IPS-NIHi7 (cell line): ENCODE data around the gene MX1.

Source experiments
- DNase-seq: peaks from one replicate; pipeline ENCODE4 v3.0.0; 2012; ENCODE audit warnings: mixed read lengths; ENCODE audit errors: extremely low spot score

MX1 gene

DNA sequence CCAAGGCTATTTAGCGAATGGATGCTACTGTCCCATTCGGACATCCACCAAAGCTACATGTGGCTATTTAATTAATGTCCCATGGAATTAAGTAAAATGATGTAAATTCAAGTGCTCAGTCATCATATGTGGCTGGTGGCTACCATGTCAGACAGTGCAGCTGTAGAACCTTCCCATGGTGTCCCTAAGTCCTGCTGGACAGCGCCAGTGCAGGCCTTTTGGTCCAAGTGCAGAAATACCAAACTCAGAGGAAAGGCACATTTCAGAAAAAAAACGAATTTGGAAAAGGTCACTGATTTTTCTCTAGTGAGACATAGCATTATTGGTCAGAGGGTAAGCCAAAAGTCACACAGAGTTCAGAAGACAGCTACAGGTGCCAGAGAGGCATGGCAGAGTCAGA lies 64.3 kb downstream of the MX1 start:
- no peak for DNase-seq

DNA sequence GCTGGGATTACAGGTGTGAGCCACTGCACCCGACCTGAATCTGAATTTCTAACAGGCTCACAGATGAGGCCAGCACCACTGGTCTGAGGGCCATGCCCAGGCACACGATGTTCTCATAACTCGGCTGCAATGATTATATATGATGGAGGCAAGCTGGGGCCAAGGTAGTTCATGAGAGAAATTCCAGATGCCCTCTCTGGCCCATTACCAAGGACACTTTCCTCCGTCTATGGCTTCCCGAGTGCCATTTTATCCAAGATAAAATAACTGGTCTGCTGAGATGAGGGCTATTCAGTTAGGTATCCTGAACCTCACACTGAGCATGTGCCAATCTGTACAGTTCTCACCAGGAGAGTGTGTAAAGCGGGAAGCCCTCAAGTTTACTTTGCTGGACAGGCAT lies 65.4 kb downstream of the MX1 start:
- DNase-seq: no peak

DNA sequence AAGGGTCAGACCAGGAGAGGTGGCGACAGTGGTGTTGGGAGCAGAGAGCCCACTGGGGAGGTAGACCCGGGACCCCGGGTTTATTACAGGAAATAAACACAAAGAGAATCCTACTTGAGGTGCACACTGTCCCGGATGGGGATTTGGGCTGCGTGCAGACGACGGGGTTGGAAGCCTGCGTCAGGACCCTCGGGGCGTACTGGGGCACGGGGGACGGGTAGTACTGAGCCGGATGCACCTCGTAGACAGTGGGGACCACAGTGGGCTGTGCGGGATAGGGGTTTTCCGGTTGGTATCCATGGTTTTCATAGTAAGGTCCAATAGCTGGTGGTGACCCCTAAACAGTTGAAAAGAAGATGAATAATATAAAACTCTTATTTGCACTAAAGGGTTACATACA lies 68.2 kb downstream of the MX1 start:
- DNase-seq: no peak

DNA sequence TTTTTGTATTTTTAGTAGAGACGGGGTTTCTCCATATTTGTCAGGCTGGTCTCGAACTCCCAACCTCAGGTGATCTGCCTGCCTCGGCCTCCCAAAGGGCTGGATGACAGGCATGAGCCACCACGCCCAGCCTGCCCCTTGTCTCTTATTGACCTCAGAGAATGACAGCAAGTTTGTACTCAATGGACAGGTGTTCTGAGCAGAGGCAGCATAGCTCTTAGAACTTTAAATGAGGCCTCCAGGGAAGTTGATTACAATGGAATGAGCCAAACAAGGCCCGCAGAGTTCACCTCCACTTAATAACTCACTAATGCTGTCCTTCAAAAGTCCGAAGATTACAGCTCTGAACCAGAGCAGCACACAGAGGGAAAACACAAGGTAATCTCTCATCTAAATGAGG lies 71.0 kb downstream of the MX1 start:
- no peak for DNase-seq

DNA sequence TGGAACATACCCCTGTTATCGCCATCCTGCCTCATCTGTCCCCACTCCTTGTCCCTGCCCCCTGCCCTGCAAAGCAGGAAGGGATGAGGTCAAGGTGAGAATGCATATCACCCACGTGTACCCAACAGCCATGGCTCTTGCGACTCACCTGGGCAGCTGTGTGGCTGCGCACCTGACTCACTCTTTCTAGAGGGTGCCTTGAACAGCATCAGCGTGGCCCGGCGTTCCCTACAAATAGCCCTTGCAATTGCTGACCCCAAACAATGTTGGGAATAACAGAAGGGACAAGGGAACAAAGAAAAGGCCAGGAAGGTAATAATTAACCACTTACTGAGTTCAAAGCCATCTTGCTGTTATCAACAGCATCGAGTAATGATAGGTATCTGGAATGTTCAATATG lies 71.7 kb downstream of the MX1 start:
- no peak for DNase-seq

DNA sequence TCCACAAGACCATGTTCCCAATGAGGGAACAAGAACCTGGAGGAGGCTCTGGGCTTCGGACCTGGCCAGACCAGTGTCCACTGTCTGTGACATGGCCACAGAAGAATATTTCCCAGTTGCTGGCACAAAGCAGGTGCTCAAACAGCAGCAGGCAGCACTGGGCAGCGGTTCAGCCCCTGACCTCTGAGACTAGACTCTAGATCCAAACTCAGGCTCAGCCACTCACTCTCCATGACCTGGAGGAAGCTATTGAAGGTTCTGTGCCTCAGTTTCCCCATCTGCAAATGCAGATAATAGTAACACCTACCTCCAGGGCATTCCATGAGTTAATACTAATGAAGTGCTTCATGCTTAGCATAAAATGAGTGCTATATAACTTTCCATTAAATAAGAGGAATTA lies 73.9 kb downstream of the MX1 start:
- DNase-seq: no peak

DNA sequence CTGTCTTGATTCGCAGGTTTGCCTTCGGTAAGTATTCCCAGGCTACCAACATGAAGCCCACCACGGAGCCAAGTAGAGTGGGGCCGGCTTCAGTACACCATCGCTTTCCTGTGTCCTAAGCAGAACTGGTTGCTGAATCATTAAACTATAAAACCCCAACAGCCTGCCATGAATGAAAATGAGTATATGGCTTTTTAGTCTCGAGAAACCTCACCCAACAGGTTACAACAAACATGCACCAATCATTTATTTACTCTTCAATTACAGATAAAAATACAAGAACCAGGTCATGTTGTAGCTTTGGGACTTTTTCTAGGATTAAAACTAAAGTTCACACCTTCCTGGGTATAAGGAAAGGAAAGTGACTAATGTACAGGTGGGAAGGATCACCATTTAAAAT lies 74.3 kb downstream of the MX1 start:
- no peak for DNase-seq

DNA sequence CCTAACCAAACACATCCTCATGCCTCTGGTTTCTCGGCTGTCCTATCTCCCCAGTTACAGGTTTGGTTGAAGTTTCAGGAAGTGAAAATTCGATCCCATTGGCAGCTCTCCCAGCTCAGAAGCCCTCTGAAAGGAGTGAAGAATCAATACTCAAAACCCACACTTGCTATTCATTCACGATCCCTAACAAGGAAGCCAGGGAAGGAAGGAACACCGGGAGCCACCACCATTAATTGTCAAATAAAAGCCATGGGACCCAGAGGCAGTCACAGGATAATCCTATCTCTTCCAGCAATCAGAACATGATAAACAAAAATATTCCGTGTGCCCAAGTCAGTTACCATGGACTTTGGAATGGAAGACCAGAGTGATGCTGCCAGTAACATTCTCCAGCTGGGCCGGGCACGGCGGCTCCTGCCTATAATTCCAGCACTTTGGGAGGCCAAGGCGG lies 74.9 kb downstream of the MX1 start:
- no peak for DNase-seq

DNA sequence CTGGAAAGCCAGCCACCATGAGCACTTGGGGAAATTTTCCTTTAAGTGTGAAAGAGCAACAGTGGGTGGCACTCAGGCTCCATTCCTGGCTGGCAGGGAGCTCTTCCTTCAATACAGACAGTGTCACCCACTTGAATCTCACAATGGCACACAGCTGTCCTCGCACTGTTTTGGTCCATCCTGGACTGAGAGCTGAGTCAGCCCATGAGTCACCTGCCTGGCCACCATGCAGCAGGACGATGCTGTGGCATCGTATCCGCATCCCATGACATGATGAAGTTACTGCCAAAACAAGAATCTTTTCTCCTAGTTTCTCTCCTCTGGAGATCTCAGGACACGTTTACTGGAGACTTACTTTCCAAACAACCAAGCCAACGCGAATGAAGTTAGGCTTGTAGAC lies 75.9 kb downstream of the MX1 start:
- DNase-seq: no peak

DNA sequence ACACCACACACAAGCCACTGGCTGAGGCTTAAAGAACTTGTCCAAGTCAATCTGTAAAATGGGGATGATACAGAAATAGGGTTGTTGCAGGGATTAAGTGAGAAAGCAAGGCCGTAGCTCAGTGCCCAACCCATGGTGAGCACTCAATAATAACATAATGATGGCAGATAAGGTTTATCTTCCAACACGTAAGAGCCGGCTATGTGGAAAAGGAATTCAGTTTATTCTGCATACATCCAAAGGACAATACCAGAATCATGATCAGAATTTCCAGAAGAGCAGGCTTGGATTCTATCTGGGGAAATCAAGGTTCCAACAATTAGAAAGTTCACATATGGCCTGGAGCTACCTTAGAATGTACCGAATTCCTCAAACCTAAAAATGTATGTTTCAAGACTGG lies 77.3 kb downstream of the MX1 start:
- DNase-seq: no peak

DNA sequence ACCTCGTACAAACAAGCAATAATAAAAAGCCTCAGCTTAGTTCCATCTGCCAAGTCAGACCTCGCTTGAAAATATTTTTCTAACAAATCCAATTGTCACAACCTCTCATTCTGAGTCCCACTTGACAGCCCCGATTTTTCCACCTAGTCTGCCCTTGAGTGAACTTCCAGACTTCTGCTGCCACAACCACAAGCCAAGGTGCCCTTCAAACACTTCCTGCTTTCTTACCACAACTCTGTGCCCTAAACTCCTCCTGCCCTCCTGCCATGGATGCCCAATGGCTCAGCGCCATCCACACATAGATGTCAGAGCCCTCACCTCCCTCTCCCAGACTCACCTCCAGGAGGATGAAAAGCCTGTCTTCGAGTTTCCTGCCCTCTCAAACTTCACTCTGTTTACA lies 78.0 kb downstream of the MX1 start:
- DNase-seq: no peak

DNA sequence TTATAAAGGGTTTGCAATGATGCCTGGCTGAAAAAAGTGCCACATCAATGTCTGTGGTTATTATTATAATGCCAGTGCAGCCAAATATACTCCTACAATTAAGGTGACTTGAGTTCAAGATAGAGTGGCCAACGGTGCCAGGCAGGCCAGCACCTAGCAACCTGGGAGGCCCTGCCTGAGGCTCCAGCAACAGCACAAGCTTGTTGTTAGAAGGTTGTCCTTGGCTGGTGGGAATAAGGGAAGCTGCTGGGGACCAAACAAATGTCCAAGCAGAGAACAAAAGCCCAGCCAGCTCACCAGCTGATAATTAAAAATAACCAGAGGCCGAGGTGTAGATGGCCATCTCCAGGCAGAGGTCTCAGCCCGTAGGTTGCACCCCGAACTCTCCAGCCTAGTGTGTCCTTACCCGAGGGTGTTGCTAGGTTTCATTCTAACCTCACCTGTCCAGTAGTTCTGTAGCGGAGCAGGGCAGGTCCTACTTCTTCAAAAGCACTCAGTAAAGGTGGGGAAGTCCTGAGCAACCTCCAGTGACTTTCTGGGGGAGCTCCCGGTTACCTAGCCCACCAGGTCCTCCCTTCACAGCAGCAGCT lies 80.1 kb downstream of the MX1 start:
- DNase-seq: no peak

DNA sequence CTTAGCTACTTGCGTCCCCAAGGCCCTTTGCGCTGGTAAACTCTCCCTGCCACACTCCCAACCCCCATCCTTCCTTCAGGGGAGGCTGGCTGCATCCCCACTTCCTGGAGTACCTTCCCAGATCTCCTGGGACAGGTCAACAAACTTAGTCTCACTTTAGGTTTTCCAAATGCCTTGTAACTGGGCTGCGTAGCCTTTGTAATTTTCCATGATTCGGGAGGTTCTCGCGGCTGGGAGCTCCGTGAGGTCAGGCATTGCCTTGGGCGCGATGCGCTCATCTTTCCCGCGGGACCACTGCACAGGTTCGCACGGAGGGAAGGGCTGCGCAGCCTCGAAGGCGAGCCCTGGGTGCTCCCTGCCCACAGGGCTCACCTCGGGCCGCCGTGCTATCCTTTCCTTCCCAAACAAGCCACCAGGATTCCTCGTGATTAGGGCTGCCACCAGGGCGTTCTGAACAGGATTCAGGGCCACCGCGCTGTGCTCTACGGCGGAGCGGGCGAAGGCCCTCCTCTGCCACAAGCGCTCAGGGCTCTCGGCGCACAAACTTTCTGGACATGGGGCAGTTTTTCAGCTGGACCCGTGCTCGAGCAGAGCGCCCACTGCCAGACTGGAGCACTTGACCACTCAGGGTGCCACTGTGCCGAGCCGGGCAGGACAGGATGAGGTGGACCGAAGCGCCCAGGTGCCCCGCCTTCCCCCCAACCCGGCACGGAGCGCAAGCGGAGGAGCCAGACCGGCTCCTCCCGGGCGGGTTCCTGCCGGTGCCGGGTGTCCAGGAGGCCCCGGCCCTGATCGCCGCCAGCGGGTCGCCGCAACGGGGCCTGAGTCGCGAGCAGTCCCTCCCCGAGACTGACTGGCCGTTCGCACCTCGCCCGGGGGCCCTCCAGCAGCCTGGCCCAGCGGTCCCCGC lies 80.8 kb downstream of the MX1 start:
- DNase-seq: peak; percentile 40

DNA sequence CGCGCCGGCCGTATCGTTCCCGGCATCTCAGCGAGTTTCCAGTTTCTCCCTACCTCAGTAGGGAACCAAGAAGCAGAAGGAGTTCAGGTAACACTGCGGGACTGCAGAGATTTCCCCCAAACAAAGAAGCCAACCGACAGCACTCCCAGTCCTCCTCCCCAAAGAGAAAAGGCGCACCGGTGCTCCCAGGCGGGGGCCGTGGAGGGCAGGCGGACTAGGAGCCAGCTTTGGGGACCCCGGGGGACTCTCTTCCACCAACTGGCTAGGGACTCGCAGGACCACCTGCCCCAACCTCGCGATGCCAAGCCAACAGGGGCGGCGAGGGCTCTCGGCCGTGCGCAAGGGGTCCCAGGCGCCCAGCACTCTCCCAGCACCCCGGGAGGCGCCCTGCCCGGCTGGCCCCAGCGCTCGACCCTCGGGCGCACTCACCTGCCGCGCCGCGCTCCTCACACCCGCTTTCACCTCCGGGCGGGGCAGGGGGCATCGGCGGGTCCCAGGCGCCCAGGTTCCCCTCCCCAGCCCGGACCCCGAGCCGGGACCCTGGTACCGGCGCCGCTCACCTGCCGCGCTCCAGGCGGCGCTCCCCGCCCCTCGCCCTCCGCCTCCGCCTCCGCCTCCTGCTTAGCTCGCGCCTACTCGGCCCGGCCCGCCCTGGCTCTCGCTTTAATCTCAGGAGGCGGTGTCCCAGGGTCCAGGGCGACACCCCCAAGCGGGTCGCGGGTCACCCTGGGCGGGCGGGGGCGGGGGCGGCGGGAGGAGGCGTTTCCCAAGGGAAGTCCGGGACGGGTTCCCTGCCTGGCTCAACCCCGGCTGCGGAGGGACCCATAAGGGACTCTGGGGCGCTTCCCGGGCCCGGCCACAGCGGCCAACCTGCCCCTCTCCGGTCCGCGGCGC lies 81.7 kb downstream of the MX1 start, which contains the start of gene TMPRSS2:
Gene TMPRSS2 (minus strand): TSS at position 638 of the 894 bp plus-strand sequence. CDS start 10,025 bp downstream, outside the sequence.
- peak; percentile 72 for DNase-seq

DNA sequence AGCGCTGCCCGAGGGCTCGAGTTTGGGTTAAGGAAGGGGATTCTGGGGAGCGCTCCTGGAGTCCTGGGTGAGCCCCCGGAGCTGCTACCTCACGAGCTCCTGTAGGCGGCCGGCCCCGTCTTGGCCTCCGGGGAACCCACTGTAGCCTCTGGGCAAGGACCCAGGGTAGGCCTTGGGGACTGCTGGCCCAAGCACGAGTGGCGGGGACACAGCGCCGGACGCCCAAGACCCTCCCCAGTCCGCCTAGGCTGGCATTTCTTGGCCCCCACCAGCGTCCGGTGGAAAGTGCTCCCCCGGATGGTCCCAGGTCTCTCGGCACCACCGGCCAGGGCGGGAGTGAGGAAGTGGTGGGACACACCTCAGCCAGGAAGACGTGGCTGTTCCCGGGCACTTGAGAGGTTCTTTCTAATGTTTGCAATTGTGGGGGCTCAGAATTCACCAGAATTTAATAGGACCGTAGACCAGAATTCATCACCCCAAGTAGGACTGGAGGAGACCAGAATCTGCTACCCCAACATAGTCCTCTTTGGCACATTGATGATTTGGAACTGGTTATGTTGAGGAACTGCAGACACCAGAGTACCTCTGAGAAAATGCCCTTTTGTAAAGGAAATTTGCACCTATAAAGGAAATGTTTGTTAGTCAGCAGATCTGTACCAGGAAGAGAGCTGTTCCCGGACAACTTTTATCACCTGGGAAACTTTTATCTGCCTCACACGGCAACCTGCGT lies 82.5 kb downstream of the MX1 start:
- peak; percentile 40 for DNase-seq
